BLaER1 treated with 17β-estradiol and CSF1 and Interleukin-3, amounts not matched to agents 10 nM and 100 nM (cell line): ENCODE data around the gene GRID1.
A peak's percentile ranks its signal among the peaks of the same experiment; 100 is the strongest.

Source experiments
- H3K27ac ChIP-seq, 11 experiments: shearing (Covaris generic); formaldehyde crosslinking; 2 replicates each; pipeline ENCODE4 v1.8.1; 2022
- H3K27me3 ChIP-seq, 11 experiments: shearing (Covaris generic); formaldehyde crosslinking; 2 replicates each; pipeline ENCODE4 v1.8.1; 2022
- H3K36me3 ChIP-seq, 11 experiments: shearing (Covaris generic); formaldehyde crosslinking; 2 replicates each; pipeline ENCODE4 v1.8.1; 2022
- H3K4me1 ChIP-seq, 10 experiments: shearing (Covaris generic); formaldehyde crosslinking; 2 replicates each; pipeline ENCODE4 v1.8.1; 2022
- H3K4me2 ChIP-seq, 11 experiments: shearing (Covaris generic); formaldehyde crosslinking; 2 replicates each; pipeline ENCODE4 v1.8.1; 2022
- H3K4me3 ChIP-seq, 10 experiments: shearing (Covaris generic); formaldehyde crosslinking; 2 replicates each; pipeline ENCODE4 v1.8.1; 2022
- H3K9ac ChIP-seq, 11 experiments: shearing (Covaris generic); formaldehyde crosslinking; 2 replicates each; pipeline ENCODE4 v1.8.1; 2022
- H3K9me3 ChIP-seq, 11 experiments: shearing (Covaris generic); formaldehyde crosslinking; replicated peaks in 1 of 11; 2 replicates each; pipeline ENCODE4 v1.8.1; 2022
- H4K20me1 ChIP-seq, 11 experiments: shearing (Covaris generic); formaldehyde crosslinking; 2 replicates each; pipeline ENCODE4 v1.8.1; 2022
- Cebpa-rat ChIP-seq, 11 experiments: shearing (Covaris generic); IDR thresholded peaks; 2 replicates each; pipeline ENCODE4 v1.8.1; 2022

The GRID1 gene

DNA sequence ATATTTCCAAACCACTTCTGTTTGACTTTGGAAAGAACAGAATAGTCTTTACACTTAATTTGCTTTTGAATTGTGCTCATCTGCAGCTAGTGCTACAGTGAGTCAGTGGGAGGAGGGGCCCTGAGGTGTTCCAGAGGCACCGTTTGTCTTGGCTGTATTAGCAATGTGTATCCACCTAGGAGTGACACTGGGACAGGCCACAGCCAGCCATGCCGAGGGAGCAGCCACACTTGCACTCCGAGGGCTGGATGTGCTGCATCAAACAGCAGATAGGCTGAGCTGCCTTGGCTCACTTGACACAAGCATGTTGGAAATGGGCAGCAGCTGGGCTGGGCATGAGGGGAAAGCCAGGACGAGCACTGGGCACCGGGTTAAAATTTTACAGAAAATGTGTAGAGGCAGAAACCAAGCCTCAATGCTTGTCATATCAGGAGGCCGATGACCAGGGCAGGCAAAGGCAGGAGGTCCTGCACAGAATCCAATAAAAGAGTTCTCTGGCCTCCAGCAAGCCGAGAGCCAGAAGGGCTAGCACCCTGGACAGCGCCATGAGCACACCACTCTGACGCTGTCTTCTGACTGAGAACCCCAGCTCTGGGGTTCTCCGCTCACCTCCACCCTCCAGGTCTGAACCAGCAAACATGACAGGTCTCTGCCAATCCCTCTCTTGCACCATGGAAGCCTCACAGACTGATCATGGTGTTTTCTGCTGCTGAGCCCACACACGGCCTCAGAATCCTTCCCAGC is 163.3 kb downstream of the GRID1 start:
- Histone ChIP-seq H3K9ac (no peak overlapping the region), H3K4me3 (no peak overlapping the region), H3K4me1 (no peaks in the 10 kb centered on the region), H3K9me3 (0 out of 22 replicates have a peak, but pooled peaks cover 0 to 6% (median 0%) of the 10 kb centered on the region in 11 experiments), H3K27ac (no peak overlapping the region), H3K36me3 (no peaks in the 10 kb centered on the region), H4K20me1 (peaks cover 0 to 7% (median 0%) of the 10 kb centered on the region in 11 experiments; a peak in 3 of 22 replicates), H3K27me3 (no peaks in the 10 kb centered on the region), H3K4me2 (no peak overlapping the region)
- no peak for TF ChIP-seq Cebpa-rat (IDR thresholded peaks at IDR 0.05)

DNA sequence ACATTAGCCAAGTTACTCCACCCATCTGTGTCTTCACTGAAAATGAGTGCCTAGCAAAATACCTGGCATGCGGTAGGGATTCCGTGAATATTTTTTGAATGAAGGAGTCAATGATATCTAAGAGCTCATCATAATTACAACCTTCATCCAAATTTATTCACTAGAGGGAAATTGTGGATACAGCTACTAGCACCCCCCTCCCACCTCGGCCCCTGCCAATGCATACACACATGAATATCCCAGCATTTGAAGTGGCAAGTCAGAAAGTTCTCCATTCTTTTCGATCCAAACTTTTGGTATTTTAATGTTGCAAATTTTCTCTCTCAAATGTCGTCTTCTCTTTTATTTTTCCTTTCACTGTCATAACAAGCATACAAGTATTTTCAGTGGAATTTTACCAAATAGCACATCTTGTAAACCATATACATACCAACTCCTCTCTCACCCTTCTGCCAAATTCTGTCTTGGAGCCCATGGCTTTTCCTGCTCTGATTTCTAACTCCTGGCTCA is 164.3 kb downstream of the GRID1 start:
- Histone ChIP-seq H3K36me3 (no peaks in the 10 kb centered on the region), H3K27ac (no peak overlapping the region), H3K4me3 (no peak overlapping the region), H3K4me2 (no peak overlapping the region), H3K9me3 (0 out of 22 replicates have a peak, but pooled peaks cover 0 to 6% (median 0%) of the 10 kb centered on the region in 11 experiments), H4K20me1 (peaks cover 0 to 7% (median 0%) of the 10 kb centered on the region in 11 experiments; a peak in 2 of 22 replicates), H3K4me1 (no peaks in the 10 kb centered on the region), H3K27me3 (no peaks in the 10 kb centered on the region), H3K9ac (no peak overlapping the region)
- TF ChIP-seq Cebpa-rat (IDR thresholded peaks at IDR 0.05) = no peak

DNA sequence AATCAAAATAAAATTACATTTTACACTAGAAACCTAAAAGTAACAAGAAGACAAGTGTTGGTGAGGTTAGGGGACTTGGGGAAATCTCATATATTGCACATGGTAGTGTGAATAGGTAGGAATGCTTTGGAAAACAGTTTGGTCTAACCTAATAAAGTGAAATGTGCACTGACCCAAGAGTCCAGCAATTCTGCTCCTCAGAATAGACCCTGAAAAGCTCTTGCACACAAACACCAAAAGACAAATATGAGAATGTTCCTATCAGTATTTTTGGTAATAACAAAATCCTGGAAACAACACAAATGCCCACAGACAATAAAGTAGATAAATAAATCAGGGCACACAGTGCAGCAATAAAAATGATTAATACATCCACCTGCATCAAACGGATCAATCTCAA is 165.7 kb downstream of the GRID1 start:
- no peaks in the 10 kb centered on the region for H3K36me3 ChIP-seq

DNA sequence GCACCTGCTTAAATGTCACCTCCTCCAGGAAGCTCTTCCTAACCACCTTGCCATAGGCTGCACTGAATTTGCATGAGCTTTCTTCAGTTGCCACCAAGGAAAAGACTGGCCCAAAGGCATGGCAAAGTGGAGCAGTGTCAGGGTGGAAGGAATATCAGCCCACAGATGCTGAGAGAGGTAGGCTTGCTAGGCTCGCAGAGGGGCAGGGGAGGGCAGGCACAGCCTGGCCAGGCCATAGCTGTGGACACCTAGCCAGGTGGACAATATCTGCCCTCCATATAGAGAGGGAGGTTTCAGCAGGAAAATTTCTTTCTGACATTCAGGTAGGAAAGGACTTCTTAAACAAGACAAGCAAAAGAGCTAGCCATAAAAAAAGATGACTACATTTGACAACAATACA is 166.3 kb downstream of the GRID1 start:
- no peak overlapping the region for H3K27ac ChIP-seq
- H3K4me2 ChIP-seq = no peak overlapping the region
- no peak overlapping the region for H3K9ac ChIP-seq
- TF ChIP-seq Cebpa-rat (IDR thresholded peaks at IDR 0.05) = no peak
- peaks cover 0 to 7% (median 0%) of the 10 kb centered on the region in 11 experiments; a peak in 2 of 22 replicates for H4K20me1 ChIP-seq
- 0 out of 22 replicates have a peak, but pooled peaks cover 0 to 6% (median 0%) of the 10 kb centered on the region in 11 experiments for H3K9me3 ChIP-seq
- no peaks in the 10 kb centered on the region for H3K27me3 ChIP-seq
- no peaks in the 10 kb centered on the region for H3K36me3 ChIP-seq
- H3K4me3 ChIP-seq = no peak overlapping the region
- peaks cover 0 to 4% (median 0%) of the 10 kb centered on the region in 10 experiments; a peak in 3 of 20 replicates for H3K4me1 ChIP-seq

More for the DNA sequence above, 165.7 kb downstream of the GRID1 start:
- Histone ChIP-seq H3K9me3 (0 out of 22 replicates have a peak, but pooled peaks cover 0 to 6% (median 0%) of the 10 kb centered on the region in 11 experiments), H3K4me2 (no peak overlapping the region), H3K27ac (no peak overlapping the region), H3K4me3 (no peak overlapping the region), H3K27me3 (no peaks in the 10 kb centered on the region), H4K20me1 (peaks cover 0 to 7% (median 0%) of the 10 kb centered on the region in 11 experiments; a peak in 2 of 22 replicates), H3K9ac (no peak overlapping the region), H3K4me1 (no peaks in the 10 kb centered on the region)
- TF ChIP-seq Cebpa-rat (IDR thresholded peaks at IDR 0.05) = no peak

DNA sequence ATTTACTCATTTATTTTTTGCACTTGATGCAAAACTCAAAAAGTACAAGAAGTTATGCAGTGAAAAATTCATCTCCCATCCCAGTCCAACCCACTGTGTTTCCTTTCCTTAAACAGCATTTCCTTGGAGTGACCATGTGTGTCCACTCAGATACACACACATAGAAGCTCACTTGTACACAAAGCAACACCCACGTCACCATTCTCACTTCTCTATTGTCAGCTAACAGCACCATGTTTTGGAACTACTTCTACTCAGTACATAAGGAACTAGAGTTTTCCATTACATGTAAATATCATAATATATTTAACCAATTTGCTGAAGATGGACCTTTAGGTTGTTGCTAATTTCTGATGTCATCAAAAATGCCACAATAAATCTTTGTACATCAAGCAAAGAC is 167.6 kb downstream of the GRID1 start:
- H3K4me2 ChIP-seq = no peak overlapping the region; a peak in 1 of 22 replicates
- no peak overlapping the region for H3K27ac ChIP-seq
- TF ChIP-seq Cebpa-rat (IDR thresholded peaks at IDR 0.05) = no peak
- H4K20me1 ChIP-seq = peaks cover 0 to 3% (median 0%) of the 10 kb centered on the region in 11 experiments; a peak in 3 of 22 replicates
- H3K36me3 ChIP-seq = no peaks in the 10 kb centered on the region
- H3K9ac ChIP-seq = no peak overlapping the region
- no peak overlapping the region for H3K4me3 ChIP-seq
- H3K27me3 ChIP-seq = no peaks in the 10 kb centered on the region
- H3K4me1 ChIP-seq = peaks cover 0 to 16% (median 6%) of the 10 kb centered on the region in 10 experiments; a peak in 11 of 20 replicates
- H3K9me3 ChIP-seq = 0 out of 22 replicates have a peak, but pooled peaks cover 0 to 6% (median 0%) of the 10 kb centered on the region in 11 experiments

DNA sequence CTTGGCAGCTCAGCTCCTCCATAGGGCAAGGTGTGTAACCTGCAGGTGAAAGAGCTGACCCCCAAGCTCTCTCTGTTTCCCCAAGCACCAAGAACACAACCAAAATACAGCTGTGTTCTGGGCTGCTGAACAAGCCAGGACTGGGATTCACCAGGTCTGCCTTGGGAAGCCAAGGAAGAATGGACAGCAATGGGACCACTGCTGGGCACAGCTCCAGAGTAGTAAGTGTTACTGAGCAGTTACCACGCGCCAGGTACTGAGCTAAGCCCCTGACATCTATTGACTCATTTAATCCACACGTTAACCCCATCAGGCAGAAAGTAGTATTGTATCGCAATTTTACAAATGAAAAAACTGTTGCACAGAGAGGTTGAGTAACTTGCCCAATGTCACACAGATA is 168.3 kb downstream of the GRID1 start:
- no peak for TF ChIP-seq Cebpa-rat (IDR thresholded peaks at IDR 0.05)
- peaks cover 0 to 3% (median 0%) of the 10 kb centered on the region in 11 experiments; a peak in 1 of 22 replicates for H4K20me1 ChIP-seq
- H3K4me1 ChIP-seq = peaks cover 0 to 24% (median 14%) of the 10 kb centered on the region in 10 experiments; a peak in 16 of 20 replicates
- H3K36me3 ChIP-seq = no peaks in the 10 kb centered on the region
- 0 out of 22 replicates have a peak, but pooled peaks cover 0 to 6% (median 0%) of the 10 kb centered on the region in 11 experiments for H3K9me3 ChIP-seq
- no peak overlapping the region for H3K4me3 ChIP-seq
- H3K9ac ChIP-seq = no peak overlapping the region
- H3K27me3 ChIP-seq = no peaks in the 10 kb centered on the region
- H3K27ac ChIP-seq = no peak overlapping the region
- no peak overlapping the region for H3K4me2 ChIP-seq

DNA sequence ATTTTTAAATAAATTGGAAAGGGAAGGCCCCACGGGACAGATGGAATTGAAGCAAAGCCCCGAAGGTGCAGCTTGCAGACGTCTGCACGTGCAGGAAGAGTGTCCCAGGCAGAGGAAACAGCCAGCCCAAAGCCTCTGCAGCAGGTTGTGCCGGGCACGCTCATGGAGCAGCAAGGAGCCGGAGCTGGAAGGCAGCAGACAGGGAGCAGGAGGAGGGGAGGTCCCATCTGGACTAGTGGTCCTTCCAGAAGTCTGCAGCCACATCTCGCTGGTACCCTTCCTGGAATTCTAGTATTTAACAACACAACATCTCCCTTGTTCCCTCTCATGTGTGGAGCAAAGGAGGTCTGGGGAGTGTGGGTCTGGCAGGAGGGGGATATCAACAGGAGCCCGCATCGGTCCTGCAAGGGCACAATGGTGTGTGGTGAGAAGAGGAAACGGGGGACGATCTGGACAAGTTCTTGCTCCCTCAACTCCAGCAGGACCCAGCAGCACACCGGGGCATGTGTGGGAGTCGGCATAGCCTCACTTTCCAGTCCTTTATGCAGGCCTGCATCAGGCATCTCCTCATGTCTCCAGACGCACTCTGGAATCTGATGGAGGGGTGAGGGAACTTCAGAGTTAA is 169.3 kb downstream of the GRID1 start:
- H3K9ac ChIP-seq = no peak overlapping the region
- no peaks in the 10 kb centered on the region for H3K36me3 ChIP-seq
- no peak for TF ChIP-seq Cebpa-rat (IDR thresholded peaks at IDR 0.05)
- peaks cover 0 to 33% (median 21%) of the 10 kb centered on the region in 10 experiments; a peak in 16 of 20 replicates for H3K4me1 ChIP-seq
- no peaks in the 10 kb centered on the region for H3K27me3 ChIP-seq
- H3K27ac ChIP-seq = no peak overlapping the region
- 0 out of 22 replicates have a peak, but pooled peaks cover 0 to 6% (median 0%) of the 10 kb centered on the region in 11 experiments for H3K9me3 ChIP-seq
- H3K4me2 ChIP-seq = no peak overlapping the region
- H3K4me3 ChIP-seq = no peak overlapping the region
- peaks cover 0 to 3% (median 0%) of the 10 kb centered on the region in 11 experiments; a peak in 2 of 22 replicates for H4K20me1 ChIP-seq

DNA sequence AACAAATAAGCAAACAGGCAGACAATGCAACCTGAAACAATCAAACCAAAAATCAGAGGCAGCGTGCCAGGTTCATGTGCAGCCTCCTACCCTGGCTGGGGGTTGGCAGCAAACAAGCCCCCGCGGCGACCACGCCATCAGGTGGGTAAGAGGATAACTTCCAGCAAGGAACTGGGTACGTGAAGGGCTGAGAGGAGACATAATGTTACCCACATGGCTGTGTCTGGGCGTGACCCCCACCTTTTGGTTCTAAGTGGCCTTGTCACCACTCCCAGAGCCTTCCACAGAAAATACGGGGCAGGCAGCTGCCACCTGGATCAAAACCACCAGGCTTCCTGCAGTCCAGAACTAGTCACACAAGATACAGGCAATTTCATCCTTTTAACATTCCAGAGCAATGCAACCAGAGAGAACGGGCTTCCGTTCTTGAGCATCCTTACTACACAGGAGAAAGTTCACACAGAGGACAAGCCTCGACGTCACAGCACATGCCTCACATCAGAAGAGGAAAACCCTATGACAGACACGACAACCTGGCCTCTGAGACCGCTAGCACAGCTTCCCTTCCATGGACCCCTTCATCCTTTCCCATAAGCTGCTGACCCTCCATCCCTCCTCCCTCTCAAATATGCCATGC is 171.0 kb downstream of the GRID1 start:
- Histone ChIP-seq H3K27me3 (no peaks in the 10 kb centered on the region), H3K36me3 (no peaks in the 10 kb centered on the region), H3K27ac (no peak overlapping the region), H3K4me2 (peak overlapping the region in 3 of 11 experiments; percentile 38 to 46 (median 38); a peak in 1 of 22 replicates), H3K4me1 (peaks cover 0 to 33% (median 21%) of the 10 kb centered on the region in 10 experiments; a peak in 16 of 20 replicates), H3K9ac (no peak overlapping the region), H4K20me1 (peaks cover 0 to 3% (median 0%) of the 10 kb centered on the region in 11 experiments; a peak in 2 of 22 replicates), H3K4me3 (no peak overlapping the region), H3K9me3 (0 out of 22 replicates have a peak, but pooled peaks cover 0 to 6% (median 0%) of the 10 kb centered on the region in 11 experiments)
- TF ChIP-seq Cebpa-rat (IDR thresholded peaks at IDR 0.05) = no peak
